ENCODE data around the gene LRRC37B. TPM values are rescaled to one million over a fixed set of nuclear protein-coding genes. Genes with fewer than 3 reads are reported as not detected.
A peak's percentile ranks its signal among the peaks of the same experiment; 100 is the strongest.
"Not testable (repeated sequence)": the region's sequence is repeated elsewhere in the genome, so short reads cannot be mapped to it uniquely, and the experiment has no call there.

Gene LRRC37B
- total RNA-seq, 1 experiment from 2014 or later = 20.6 TPM

- peak overlapping the region; percentile 99 for H3K27ac Mint-ChIP-seq
- H3K27me3 Mint-ChIP-seq (ENCODE audit: low read depth); POLR2A ChIA-PET; H3K9me3 Mint-ChIP-seq; H3K36me3 Mint-ChIP-seq: not testable (repeated sequence)
- ATAC-seq (peak; percentile 50), DNase-seq (ENCODE audit: low spot score) (peak; percentile 38)
- peak overlapping the region; percentile 63 for H3K4me3 Mint-ChIP-seq
- CTCF ChIA-PET = interaction anchor here (0.6 to 1.4 kb wide), 2 partner anchors 26 to 708 kb away, joined by 3 read pairs; no protein-coding TSS in a partner anchor
- H3K4me1 Mint-ChIP-seq = peaks cover 11% of the 10 kb centered on the region
- TF ChIP-seq ZNF423 (CRISPR knock-in tag; IDR thresholded peaks at IDR 0.05) (peak; percentile 82), GTF2I (CRISPR knock-in tag; conservative IDR thresholded peaks at IDR 0.05) (peak; percentile 74; the same call in 1 of the 2 replicates), ZNF263 (CRISPR knock-in tag; IDR thresholded peaks at IDR 0.05; ENCODE audit: low read depth) (peak; percentile 34; the same call in 1 of the 2 replicates)
Measured at GRCh38 chr17:32084942-32085829, 78.0 kb downstream of the LRRC37B start.

GRCh38 chr17:32086833-32087232, 79.7 kb downstream of the LRRC37B start:
- peaks cover 11% of the 10 kb centered on the region for H3K4me1 Mint-ChIP-seq
- DNase-seq (ENCODE audit: low spot score); H3K4me3 Mint-ChIP-seq; H3K27ac Mint-ChIP-seq; POLR2A ChIA-PET; H3K36me3 Mint-ChIP-seq; H3K27me3 Mint-ChIP-seq (ENCODE audit: low read depth); H3K9me3 Mint-ChIP-seq; ATAC-seq; CTCF ChIA-PET: not testable (repeated sequence)
- 0 out of 2 replicates have a peak, but pooled peaks have one; percentile 25 for TF ChIP-seq GTF2I (CRISPR knock-in tag; conservative IDR thresholded peaks at IDR 0.05)

- DNase-seq (ENCODE audit: low spot score); POLR2A ChIA-PET; ATAC-seq; H3K36me3 Mint-ChIP-seq; H3K9me3 Mint-ChIP-seq; H3K4me1 Mint-ChIP-seq; H3K4me3 Mint-ChIP-seq; H3K27me3 Mint-ChIP-seq (ENCODE audit: low read depth); CTCF ChIA-PET: not testable (repeated sequence)
- 0 out of 2 replicates have a peak overlapping the region, but pooled peaks have one; percentile 31 for H3K27ac Mint-ChIP-seq
Measured at GRCh38 chr17:32092062-32092461, 84.9 kb downstream of the LRRC37B start.

- H3K4me3 Mint-ChIP-seq = no peak overlapping the region
- no peaks in the 10 kb centered on the region for H3K27me3 Mint-ChIP-seq (ENCODE audit: low read depth)
- no peak for TF ChIP-seq TEAD1 (CRISPR knock-in tag; IDR thresholded peaks at IDR 0.05)
- TF ChIP-seq ZNF416 (CRISPR knock-in tag; IDR thresholded peaks at IDR 0.05) = no peak
- TF ChIP-seq GTF2I (CRISPR knock-in tag; conservative IDR thresholded peaks at IDR 0.05) = no peak
- TF ChIP-seq ARID4B (CRISPR knock-in tag; IDR thresholded peaks at IDR 0.05; ENCODE audit: borderline replicate concordance) = no peak
- no peak for TF ChIP-seq AR (CRISPR knock-in tag; IDR thresholded peaks at IDR 0.05)
- TF ChIP-seq ZSCAN18 (CRISPR knock-in tag; IDR thresholded peaks at IDR 0.05) = no peak
- TF ChIP-seq ZNF263 (CRISPR knock-in tag; IDR thresholded peaks at IDR 0.05; ENCODE audit: low read depth) = no peak
Measured at GRCh38 chr17:32099686-32100085, 92.5 kb downstream of the LRRC37B start.

GRCh38 chr17:32100323-32100722, 93.1 kb downstream of the LRRC37B start:
- H3K27ac Mint-ChIP-seq; H3K36me3 Mint-ChIP-seq; ATAC-seq; POLR2A ChIA-PET; DNase-seq (ENCODE audit: low spot score); H3K27me3 Mint-ChIP-seq (ENCODE audit: low read depth); H3K9me3 Mint-ChIP-seq; H3K4me3 Mint-ChIP-seq: not testable (repeated sequence)
- H3K4me1 Mint-ChIP-seq = peaks cover 15% of the 10 kb centered on the region
- CTCF ChIA-PET = interaction anchor here (1.1 to 1.7 kb wide), 2 partner anchors 11 to 94 kb away, joined by 3 to 5 read pairs; partner anchors contain the start of gene LRRC37B

More at GRCh38 chr17:32099686-32100085, 92.5 kb downstream of the LRRC37B start:
- no peak for ATAC-seq
- no peaks in the 10 kb centered on the region for H3K9me3 Mint-ChIP-seq
- peaks cover 4% of the 10 kb centered on the region; the same call in 1 of the 2 replicates for H3K36me3 Mint-ChIP-seq
- no peak for DNase-seq (ENCODE audit: low spot score)
- peaks cover 15% of the 10 kb centered on the region for H3K4me1 Mint-ChIP-seq
- CTCF ChIA-PET = interaction anchor here (1.1 to 1.7 kb wide), 2 partner anchors 12 to 93 kb away, joined by 3 to 5 read pairs; partner anchors contain the start of gene LRRC37B
- H3K27ac Mint-ChIP-seq = no peak overlapping the region
- POLR2A ChIA-PET = no interaction called here

Data from WTC11 (cell line).